Astrocyte of the spinal cord (primary cell): ENCODE data around the gene ZFYVE21.

Experiments
- DNase-seq: peaks from one replicate; pipeline ENCODE4 v3.0.0; 2011; ENCODE audit warnings: low read depth, low spot score
- H3K4me3 ChIP-seq: 2 replicates; pipeline ENCODE4 v1.5.1; 2011; ENCODE audit warnings: low read depth, mild to moderate bottlenecking, low read length, moderate library complexity
- in situ Hi-C: cut with HindIII; loops from 2 replicates; pipeline ENCODE4 v1.10.0; 2017; ENCODE audit warnings: low sequenced_read_pairs
- TF ChIP-seq, protein P1 (sequence below): IDR thresholded peaks from 2 replicates; pipeline ENCODE4 v1.5.1; 2012; ENCODE audit warnings: low read depth, mild to moderate bottlenecking, low read length, inconsistent platforms

The ZFYVE21 gene

DNA sequence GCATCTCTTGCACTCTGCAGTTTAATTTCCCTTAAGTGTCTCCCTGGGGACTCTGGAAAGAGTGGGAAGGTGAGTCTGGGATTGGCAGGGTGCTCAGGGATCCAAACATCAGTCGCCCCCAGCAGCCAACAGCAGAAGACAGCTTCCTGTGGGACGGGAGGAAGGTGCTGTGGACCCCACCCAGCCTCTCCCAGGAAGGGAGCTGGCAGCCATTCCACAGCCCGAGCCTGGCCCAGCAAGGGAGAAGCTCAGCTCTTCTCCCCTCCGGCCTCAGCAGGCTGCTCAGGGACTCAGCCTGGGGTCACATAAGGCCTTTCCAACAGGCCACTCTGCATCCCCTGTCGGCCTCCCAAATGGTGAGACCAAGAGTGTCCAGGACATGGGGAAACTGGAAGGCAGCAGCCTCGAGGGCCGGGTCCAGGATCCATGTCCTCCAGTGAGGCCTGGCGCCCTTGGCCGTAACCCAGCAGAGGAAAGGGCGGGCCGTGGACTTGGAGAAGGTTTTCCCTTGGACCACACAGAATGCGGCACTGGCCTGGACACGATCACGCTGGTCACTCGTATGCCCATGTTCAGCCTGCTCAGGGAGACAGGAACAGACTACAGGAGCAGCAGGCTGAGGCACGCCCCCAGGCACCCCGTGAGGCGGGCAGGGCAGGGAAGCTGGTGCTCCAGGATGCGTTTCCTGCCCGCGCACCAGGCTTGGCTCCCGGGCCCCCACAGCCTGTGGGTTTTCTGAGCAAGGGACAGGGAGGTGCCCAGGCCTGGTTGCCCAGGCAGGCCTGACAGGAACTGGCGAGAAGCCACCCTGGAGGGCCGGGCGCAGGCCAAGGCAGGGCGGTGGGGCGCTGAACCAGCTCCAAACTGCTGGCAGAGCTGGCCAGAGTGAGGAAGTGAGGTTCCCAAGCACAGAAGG lies 3.8 kb upstream of the ZFYVE21 start:
- H3K4me3 ChIP-seq: no peak overlapping the region
- in situ Hi-C loops: no loop called here
- DNase-seq: no peak
- TF ChIP-seq, protein P1, sequence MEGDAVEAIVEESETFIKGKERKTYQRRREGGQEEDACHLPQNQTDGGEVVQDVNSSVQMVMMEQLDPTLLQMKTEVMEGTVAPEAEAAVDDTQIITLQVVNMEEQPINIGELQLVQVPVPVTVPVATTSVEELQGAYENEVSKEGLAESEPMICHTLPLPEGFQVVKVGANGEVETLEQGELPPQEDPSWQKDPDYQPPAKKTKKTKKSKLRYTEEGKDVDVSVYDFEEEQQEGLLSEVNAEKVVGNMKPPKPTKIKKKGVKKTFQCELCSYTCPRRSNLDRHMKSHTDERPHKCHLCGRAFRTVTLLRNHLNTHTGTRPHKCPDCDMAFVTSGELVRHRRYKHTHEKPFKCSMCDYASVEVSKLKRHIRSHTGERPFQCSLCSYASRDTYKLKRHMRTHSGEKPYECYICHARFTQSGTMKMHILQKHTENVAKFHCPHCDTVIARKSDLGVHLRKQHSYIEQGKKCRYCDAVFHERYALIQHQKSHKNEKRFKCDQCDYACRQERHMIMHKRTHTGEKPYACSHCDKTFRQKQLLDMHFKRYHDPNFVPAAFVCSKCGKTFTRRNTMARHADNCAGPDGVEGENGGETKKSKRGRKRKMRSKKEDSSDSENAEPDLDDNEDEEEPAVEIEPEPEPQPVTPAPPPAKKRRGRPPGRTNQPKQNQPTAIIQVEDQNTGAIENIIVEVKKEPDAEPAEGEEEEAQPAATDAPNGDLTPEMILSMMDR: no peak

DNA sequence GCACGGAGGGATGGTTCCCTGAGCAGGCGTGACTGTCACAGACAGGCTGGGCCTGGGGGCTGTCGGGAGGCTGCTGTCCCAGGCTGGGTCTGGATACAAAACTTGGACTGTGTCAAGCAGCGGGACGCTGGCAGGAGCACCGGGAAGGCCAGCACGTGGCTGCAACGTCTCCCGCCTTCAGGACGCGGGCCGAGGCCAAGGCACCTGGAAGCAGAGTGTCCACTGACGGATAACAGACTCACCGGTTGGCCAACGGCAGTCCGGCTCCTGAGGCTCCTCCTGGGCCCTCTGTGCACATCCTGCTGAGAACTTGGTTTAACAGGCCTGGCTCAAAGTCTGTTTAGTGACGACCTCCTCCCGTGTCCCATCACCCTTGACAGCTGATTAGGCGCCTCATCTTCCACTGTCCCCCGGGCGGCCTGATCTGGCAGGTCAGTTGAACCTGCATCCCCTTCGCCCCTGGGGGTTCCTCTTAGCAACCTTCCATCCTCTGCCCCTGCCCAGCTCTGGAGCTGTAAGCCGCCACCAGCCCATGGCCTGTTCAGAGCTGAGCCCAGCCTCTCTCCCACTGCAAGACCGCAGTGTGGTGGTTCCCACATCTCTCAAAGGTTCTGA lies 2.9 kb upstream of the ZFYVE21 start:
- in situ Hi-C loops: no loop called here
- H3K4me3 ChIP-seq: no peak overlapping the region
- TF ChIP-seq, protein P1: no peak
- DNase-seq: no peak

DNA sequence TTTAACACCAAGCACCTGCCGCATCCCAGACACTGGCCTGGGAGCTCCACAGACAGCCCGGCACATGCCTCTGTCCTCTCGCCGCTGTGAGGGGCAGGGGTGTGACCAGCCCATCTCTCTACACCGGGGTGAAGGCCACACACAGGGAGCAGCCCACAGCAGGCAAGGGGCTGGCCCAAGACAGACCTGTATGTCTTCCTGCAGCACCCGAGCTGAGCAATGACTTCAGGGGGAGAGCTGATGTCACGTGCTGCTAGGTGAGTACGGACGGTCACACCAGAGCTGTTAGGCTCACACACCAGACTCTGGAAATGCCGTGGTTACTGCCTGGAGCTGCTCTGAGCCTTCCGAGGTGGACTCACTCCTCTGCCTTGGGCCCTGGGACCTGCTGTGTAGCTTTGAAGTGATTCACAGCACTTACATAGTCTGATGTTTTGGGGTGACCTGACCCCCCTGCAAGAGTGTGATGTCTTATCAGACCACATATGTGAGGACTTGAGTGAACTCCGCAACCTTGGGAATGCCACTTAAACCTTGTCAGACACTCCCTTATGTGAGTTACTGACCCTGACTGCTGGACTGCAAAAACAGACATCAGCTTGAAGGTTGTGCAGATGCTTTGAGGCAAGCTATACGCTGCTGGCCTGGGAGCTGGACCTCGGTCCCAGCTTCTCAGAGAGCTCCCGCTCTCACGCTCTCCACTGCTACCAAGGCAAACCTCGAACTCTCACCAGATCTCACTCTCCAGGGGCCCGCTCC lies 2.1 kb upstream of the ZFYVE21 start:
- in situ Hi-C loops: no loop called here
- no peak for DNase-seq
- TF ChIP-seq, protein P1: no peak
- H3K4me3 ChIP-seq: no peak overlapping the region

DNA sequence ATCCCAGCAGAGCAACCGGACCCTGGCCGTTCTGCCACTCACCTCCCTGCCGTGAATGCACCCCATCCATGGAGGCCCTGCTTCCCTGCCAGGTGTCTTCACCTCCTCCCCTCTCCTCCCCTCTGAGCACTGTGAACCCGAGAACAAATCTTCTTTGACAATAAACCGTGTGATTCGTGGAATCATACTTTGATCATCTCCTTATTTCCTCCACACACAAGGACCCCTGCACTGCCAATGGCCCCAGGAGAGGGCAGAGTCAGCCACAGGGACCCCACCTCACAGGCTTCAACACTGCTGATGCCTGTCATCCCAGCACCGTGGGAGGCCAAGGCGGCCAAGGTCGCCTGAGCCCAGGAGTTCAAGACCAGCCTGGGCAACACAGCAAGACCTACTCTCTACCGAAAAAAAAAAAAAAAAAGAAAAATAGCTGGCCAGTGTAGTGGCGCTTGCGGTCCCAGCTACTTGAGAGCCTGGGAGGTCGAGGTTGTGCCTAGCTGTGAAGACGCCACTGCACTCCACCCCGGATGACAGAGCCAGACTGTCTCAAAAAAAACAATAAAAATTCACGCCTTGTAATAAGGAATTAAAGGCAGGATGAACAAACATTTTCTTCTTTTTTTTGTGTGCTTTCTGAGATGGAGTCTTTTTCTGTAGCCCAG lies 1.4 kb upstream of the ZFYVE21 start:
- H3K4me3 ChIP-seq: peak overlapping the region; percentile 44
- DNase-seq: no peak
- in situ Hi-C loops: no loop called here
- TF ChIP-seq, protein P1: no peak

DNA sequence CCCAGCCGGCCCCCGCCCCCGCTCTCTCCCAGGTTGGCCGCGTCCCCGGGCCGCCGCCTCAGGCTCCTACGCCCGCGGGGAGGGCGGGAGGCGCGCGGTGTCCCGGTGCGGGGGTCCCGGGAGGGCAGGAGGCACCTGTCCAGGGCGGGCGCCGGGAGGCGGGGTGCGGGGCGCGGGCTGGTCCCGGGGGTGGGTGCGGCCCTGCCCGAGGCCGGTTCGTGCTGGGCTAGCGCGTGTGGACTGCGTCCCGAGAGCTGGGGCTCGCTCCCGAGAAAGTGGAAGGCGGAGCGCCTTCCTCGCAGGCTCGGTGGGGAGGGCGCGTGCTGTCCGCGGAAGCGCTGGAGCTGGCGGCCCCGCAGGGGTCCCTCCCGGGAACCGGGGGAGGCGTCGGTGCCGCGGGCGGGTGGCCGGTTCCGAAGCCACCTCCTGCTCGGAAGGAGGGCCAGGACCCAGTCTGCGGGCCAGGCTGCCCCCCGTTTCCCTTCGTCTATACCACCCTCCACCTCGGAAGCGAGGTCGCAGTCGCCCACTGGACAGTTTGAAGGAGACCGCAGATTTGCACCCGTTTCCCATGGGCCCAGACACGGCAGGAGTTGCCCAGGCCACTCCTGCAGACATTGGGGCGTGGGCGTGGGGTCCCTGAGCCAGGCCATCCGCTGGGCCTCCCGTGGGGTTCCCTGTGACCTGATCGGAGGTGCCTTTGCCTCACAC lies 636 bp downstream of the ZFYVE21 start:
- no peak for DNase-seq
- TF ChIP-seq, protein P1: no peak
- in situ Hi-C loops: no loop called here
- H3K4me3 ChIP-seq: peak overlapping the region; percentile 58
